PC-9 (cell line): Measurements from ENCODE around the gene PRKX.

ENCODE experiments used
- CTCF ChIP-seq: fragments of 200-600 bp; sonication (generic); conservative IDR thresholded peaks from 2 replicates; pipeline ENCODE4 v1.6.1; 2017; ENCODE audit warnings: mixed run types, antibody characterized with exemption, mild to moderate bottlenecking, moderate library complexity
- EZH2 ChIP-seq: fragments of 200-600 bp; sonication (generic); IDR thresholded peaks from 2 replicates; pipeline ENCODE4 v1.8.0; 2017; ENCODE audit warnings: antibody characterized with exemption, low read depth

- TF ChIP-seq CTCF: no peak
- TF ChIP-seq EZH2: no peak
Measured at GRCh38 chrX:3695536-3695935, 17.9 kb downstream of the PRKX start.
